Keratinocyte (primary cell): ENCODE measurements around the gene TBC1D5.

Source experiments
- EZH2 ChIP-seq: IDR thresholded peaks from one replicate; pipeline ENCODE4 v1.6.1; 2012; ENCODE audit warnings: inconsistent platforms, mild to moderate bottlenecking, low read length, moderate library complexity
- TF ChIP-seq, protein P1 (sequence below), 3 experiments: IDR thresholded peaks in 1 of 3; conservative IDR thresholded peaks in 1 of 3; optimal IDR thresholded peaks in 1 of 3; 2 replicates in 2 of 3; 3 replicates in 1 of 3; pipeline versions ENCODE3 to v1.5.1; 2011; ENCODE audit warnings: low read length in 3 of 3, mild to moderate bottlenecking in 3 of 3, moderate library complexity in 2 of 3, control low read depth in 1 of 3, inconsistent platforms in 1 of 3; ENCODE audit not compliant: insufficient read depth in 2 of 3; ENCODE audit errors: extremely low read depth in 1 of 3

DNA sequence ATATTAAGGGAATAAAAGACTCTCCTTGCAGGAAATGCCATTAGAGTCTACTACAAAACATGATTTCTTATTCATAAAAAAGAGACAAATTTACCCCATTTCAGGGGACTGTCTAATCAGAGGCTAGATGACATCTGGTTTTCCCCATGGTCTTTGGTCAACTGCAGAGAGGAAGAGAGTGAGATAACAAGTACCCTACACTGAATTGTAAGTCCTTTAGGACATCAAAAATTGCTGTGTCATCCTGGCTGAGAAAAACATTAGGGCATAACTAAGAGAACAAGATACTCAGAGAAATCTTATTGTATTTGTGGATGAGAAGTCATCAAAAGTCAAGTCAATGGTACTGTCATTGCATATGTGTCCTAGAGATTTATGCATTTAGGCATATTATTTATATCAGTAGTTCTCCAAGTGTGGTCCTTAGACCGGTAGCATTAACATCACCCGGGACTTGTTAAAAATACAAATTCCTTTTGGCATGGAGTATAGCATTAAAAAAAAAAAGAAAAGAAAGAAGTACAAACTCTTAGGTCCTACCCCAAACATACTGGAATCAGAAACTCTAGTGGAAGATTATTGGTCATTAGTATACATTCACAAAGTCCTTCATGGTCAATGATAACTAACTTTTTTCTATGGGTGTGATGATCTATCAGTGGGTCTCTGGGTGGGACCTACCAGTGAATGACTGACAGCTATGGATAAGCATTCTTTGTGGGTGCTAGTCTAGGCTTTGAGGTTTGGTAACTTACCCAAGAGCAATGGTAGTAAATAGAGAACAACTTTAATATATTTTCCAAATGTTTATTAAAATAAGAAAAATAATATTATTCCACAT is 29.0 kb upstream of the TBC1D5 start:
- TF ChIP-seq, protein P1, sequence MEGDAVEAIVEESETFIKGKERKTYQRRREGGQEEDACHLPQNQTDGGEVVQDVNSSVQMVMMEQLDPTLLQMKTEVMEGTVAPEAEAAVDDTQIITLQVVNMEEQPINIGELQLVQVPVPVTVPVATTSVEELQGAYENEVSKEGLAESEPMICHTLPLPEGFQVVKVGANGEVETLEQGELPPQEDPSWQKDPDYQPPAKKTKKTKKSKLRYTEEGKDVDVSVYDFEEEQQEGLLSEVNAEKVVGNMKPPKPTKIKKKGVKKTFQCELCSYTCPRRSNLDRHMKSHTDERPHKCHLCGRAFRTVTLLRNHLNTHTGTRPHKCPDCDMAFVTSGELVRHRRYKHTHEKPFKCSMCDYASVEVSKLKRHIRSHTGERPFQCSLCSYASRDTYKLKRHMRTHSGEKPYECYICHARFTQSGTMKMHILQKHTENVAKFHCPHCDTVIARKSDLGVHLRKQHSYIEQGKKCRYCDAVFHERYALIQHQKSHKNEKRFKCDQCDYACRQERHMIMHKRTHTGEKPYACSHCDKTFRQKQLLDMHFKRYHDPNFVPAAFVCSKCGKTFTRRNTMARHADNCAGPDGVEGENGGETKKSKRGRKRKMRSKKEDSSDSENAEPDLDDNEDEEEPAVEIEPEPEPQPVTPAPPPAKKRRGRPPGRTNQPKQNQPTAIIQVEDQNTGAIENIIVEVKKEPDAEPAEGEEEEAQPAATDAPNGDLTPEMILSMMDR (optimal IDR thresholded peaks at IDR 0.05 in 1 of 3, IDR thresholded peaks at IDR 0.05 in 1 of 3, conservative IDR thresholded peaks at IDR 0.05 in 1 of 3; ENCODE audit: extremely low read depth in 1 of 3, insufficient read depth in 2 of 3, low read length in 3 of 3), result no peak
- no peak for TF ChIP-seq EZH2
